Fibroblast of skin of right biceps (primary cell): Measurements from ENCODE around the gene LLCFC1.
"Not testable (repeated sequence)": the region's sequence is repeated elsewhere in the genome, so short reads cannot be mapped to it uniquely, and the experiment has no call there.

Experiments
- DNase-seq: peaks from one replicate; pipeline ENCODE4 v3.0.0-alpha.2; 2013

The LLCFC1 gene

DNA sequence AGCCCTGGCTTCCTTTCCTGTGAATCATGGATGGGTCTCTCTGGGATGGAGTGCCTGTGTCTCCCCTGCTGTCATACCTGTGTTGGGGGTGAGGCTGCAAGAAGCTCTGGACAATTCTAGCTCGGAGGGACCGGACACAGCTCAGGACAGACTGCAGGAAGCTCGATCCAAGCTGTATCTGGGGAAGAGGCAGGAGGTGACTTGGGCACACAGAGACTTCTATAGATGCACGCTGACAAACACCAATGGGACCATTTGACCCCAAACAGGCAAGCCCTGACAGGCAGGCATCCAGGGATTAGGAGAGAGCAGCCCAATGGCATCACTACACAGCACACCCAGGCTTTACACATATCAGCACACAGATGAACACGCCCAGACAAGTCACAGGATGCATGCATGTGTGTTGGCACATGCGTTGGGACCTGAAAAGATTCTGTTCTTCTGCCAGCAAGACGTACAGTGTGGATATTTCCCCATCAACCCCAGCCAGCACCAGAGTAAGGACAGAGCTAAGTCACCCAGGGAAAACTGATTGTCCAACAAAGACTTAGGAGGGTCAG is 4.5 kb downstream of the LLCFC1 start:
- DNase-seq, result no peak

DNA sequence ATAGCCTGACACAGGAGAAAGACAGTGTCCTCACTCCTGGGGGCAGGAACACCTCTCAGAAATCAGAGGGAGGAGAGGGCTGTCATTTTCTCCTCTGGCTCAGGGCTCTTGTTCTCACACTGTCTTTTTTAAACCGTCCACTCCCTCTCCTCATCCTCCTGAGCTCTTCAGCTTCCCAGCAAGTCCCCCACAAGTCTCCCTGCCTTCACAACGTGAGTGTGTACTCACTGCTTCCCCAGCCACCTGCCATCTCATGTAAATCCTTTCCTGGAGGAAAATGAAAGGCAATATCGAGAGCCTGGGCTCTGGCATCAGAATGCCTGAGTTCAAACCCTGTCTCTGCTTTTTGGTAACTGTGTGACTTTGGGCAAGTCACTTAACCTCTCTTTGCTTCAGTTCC is 5.7 kb downstream of the LLCFC1 start:
- DNase-seq, result no peak

DNA sequence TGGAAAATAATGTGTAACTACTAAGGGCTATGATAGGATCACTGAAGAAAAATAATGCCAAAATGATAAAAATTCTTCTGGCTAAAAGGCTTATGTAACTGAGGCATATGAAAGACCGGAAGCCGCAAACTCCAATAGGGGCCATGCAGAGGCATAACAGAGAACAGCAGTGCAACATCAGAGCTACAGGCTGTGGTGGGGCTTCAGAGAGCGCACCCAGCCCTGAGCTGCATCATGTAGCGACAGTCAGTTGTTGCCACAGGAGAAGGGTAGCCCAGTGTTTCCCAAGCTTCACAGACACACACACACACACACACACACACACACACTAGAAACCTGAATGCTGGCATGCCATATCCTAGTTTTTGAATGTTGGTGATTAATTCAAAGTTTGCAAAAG is 9.3 kb downstream of the LLCFC1 start:
- DNase-seq, result no peak

DNA sequence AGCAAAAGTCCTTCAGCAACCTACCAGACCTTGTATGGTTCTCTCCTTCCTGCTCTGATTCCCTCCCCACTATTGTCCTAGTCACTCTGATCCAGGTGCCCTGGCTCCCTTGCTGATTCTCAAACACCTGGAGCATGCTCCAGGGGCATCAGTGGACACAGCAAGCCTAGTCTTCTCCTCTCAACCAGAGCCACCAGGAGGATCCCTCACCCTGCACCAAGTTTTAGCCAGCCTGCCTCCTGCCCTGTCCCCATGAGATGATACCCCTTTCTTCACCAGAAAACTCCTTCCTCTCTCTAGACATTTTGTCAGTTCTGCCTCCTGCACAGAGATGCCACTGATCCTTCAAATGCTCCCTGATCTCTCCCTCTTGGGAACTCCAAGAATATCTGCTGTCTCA is 11.0 kb downstream of the LLCFC1 start:
- no peak for DNase-seq

DNA sequence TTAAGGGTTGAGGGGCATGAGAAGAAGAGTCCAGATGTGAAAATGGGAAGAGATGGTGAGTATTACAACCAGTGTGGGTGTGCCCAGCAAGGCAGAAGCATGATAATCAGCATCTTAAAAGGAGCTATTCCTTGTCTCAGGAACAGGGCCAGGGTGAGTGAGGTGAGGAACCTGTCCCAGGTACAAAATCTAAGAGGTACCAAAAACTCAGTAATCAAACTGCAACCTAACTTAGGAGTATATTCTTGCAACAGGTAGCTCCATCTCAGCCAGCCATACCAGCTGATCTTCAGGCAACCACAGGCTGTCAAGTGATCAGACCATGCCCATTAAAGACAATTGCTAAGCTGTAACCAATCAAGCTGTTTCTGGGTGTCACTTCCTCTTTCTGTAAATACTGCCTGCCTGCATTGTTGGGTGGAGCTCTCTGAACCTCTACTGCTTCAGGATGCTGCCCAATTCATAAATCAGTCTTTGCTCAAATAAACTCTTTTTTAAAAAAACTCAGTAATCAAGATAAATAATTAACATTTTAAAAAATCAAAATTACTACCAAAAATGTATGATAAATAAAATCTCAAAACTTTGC is 15.5 kb downstream of the LLCFC1 start:
- DNase-seq, result no peak

DNA sequence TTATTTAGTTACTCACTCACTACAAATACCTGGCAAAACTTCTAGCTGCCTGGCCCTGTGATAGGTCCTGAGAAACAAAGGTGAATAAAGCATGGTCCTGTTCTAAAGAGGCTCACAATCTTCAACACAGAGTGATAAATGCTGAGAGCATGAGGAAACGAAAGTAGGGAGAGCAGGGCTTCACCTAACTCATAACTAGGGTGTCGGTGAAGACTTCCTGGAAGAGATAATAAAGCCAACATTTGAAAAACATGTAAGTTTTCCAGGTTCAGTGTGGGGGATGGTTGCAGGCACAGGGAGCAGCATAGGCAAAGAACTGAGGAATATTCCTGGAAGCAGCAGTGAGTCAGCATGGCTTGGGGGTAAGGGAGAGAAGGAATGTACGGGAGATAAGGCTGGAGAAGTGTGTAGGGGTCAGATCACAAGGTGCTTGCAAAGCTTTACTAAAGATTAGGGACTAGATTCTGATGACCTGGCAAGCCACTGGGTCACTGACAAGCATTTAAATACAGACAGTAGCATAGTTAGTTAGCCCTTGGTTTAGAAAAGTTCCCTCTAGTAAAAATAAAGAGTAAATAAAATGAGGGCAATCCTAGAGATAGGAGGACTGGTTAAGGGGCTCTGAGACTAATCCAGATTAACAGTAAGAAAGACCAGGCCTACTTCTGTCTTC is 17.8 kb downstream of the LLCFC1 start:
- peak; percentile 28 for DNase-seq

DNA sequence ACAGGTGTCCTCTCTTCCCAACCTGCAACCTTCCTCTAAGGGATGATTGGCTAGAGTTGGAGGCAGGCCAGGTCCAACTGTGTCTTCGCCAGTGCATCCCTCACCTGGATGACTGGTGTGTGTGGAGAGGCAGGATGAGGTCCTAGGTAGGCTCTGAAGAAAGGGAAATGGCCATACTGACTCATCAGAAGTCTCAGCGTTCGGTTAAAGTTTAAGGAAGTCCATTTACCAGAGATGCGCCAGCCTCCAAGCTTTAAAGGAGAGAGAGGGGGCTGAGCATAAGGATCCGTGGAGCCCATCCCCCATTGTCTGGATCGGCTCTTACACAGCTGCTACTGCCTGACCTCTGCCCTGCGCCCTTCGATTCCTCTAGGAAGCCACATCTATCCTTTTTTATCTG is 18.4 kb downstream of the LLCFC1 start:
- no peak for DNase-seq

DNA sequence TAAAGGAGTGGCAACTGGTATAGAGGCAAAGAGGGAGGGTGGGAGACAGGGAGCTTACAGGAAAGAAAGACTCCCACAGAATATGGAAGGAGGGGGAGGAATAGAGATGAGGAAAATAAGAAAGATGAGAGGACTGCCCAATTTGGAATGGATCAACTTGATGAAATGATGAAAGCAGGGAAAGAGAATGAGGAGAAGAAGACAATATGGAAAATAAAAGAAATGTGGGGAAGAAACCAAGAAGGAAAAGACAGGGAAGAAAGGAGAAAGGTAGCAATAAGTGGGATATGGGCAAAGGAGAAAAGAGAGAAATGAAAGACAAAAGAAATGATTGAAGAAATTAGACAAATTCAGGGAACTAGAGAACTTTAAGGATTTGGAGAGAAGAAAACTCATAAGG is 19.9 kb downstream of the LLCFC1 start:
- DNase-seq, result no peak

DNA sequence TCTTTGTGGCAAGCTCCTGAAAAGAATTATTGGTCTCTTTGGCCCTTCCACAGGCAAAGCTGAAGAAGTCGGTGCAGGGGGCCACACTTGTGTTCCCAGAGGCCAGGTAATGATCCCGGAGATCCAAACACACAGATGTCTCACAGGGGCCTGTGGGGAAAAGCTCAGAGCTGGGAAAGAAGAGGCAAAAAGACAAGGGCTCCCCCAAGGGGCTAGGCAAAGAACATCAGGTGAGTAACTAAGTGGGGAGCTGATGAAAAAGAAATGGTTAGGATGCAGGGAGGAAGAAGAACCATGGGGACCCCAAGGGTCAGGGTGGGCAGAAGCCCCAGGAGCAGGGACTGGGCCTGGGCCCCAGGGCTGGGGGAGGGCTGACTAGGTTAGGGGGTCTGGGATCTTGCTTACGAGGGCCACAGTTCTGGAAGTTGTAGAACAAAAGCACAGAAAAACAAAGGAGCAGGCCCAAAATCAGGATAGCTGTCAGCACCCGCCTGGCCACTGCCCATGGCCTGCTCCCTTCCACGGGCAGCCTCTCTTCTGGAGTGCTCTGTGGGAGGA is 21.8 kb downstream of the LLCFC1 start:
- DNase-seq, result no peak

DNA sequence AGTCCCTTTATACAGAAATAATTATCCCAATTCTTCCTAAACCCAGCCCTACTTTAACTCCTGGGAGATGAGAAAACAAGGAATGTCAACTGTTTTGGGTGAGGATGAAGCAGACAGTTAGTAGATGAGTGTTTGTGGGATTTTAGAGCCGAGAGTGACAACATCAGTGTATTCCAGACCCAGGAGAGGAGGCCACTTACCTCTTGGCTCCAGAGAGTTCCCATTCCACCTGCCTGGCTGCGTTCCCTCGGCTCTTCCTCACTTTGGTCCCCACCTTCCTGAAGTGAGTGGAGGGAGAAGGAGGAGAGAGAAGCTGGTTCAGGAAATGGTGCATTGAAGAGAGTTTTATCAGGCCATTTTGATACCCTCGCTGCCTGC is 22.3 kb downstream of the LLCFC1 start:
- DNase-seq, result no peak

DNA sequence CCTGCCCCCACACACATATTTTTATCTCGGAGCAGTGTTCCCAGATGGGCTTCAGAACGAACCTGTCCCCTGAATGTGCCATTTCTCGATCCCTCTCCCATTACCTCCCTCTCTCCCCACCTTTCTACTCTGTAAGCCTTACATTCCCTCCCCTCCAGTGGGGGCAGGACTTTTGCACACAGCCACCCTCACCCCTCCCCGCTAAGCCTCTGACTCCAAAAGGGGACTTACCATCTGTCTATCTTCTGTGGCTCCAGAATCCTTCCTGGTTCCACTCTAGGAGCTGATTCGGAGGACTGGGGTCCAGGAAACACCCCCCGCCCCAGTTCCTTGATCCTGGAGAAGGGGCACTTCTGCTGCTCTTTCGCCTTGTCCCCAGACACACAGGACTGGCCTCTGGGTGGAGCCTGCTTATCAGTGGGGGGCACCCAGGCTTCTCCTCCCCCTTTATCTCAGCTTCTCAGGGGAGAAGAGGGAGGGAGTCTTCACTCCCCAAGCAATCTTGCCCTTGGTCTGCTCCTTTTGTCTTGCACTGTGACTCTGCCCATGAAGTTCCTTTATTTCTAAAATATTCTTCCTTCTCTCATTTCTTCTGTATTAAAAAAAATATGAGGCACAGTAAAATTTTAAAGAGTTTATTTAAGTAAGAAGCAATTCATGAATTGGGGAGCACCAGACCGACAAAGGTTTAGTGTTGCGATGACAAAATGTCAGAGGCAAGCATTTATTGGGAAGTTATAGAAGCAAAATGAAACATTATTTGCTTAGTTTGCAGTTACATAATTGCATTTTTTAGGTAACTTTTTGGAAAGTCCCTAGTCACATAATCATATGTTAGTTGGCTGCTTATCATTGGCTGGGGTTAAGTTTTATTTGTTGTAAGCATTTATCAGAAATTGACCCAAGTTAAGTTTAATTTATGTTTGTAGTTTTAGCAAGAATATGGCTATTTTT is 23.0 kb downstream of the LLCFC1 start, which contains the start of gene KEL:
Gene KEL (minus strand): TSS at position 391 of the 954 bp plus-strand sequence. CDS start 157 bp downstream, at position 234.
- DNase-seq, result no peak

DNA sequence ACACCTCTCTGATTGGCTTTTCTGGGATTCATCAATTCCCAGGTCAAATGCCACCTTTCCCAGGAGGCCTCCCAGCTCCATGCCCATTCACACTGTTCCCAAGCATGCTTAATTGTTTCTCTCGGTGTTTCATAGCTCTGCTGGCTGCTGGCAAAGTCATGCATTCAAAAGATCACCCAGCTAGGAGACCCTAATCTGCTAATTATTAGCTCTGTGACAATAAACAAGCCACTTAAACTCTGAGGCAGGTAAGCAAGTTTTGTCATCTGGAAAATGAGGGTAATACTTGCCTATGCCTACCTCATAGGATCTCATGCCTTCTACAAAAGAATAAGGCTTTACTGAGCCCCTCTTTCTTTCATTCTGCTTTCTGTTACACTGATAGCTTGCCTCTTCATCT is 23.7 kb downstream of the LLCFC1 start:
- no peak for DNase-seq

DNA sequence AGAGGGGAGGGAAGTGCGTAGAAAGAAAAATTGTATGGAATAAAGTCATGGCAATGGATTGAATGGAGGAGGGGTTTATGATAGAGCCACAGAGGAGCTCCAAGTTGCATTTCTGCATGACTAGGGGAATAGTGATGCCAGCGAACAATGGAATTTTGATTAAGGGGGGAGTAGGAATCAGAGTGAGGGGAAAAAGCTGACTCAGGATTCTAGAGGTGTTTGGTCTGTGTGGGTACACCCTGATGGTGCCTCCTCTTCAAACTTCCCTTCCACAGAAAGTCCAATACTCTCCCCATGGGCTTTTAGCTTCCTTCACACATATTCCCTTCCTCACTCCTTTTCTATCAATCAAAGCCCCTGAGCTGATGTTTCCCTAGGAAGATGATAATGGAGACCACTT is 24.7 kb downstream of the LLCFC1 start:
- DNase-seq, result no peak

DNA sequence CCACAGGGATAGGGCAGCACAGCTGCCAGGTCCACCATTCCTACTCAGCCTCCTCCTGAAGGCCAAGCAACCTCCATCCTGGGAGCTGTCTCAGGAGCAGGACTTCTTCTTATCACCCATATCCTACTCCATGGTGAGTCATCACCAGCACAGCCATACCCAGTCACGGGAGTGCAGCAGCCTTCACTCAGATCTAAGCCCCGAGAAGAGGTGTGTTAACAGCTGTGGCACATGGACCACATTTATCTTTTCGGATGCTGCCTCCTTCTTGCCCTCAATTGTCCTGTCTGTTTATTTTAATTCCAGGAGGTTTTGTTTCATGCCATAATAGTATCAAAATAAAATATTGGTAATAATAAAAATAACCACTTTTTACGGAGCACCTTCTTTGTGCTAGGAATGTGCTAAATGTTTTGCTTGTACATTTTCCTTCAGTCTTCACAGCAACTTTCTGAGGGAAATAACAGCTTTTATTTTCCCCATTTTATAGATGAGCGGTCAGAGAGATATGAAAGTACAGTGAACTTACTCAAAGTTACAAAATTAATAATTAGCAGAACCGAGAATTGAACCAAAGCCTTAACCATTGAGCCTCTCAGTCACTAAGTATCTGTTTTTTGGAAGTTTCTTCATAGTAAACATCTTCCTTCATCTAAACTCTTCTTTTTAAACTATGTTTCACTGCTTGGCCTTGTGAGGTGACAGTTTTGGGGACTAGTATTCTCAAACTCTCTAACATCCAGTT is 25.4 kb downstream of the LLCFC1 start:
- no peak for DNase-seq

DNA sequence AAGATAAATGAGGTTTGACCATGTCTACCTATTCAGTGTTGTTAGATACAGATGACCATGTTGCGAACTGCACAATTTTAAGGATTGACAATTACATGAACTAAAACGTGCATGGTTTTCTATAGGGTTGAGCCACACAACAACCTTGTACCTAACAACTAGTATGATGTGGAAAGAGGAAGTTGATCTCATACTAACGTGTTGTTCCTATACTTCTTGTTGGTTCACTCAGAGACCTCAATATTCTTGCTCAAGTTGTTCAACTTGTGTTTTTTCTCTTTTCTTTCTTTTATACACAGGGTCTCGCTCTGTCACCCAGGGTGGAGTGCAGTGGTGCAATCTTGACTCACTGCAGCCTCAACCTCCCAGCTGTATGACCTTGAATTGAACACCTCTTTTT is 28.9 kb downstream of the LLCFC1 start:
- no peak for DNase-seq

DNA sequence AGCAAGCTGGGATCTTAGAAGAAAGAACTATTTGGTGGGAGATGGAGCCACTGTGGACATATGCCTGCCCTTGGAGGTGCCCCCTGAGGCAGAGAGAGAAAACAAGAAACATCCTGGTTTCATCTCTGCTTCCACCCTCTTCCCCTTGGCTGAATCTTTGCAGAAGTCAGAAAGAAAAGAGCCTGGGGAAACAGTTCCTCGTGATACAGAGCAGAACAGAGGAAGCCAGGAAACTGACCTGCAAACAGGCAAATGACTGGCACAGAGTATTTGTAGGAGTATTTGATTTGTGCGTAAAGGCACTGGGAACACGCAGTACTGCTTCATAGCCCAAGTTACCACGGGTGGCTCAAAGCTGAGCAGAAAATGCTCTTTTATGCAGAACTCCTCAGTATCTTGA is 29.9 kb downstream of the LLCFC1 start:
- no peak for DNase-seq

DNA sequence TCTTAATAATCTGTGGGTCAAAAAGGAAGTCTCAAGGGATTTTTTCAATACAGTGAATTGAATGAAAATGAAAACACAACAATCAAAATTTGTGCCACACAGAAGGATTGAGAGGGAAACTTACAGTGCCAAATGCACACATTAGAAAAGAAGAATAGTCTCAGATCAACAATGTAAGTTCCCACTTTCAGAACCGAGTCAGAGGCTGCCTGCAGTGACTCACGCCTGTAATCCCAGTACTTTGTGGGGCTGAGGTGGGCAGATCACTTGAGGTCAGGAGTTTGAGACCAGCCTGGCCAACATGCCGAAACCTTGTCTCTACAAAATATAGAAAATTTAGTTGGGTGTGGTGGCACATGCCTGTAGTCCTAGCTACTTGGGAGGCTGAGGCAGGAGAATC is 35.3 kb downstream of the LLCFC1 start:
- DNase-seq, result no peak

DNA sequence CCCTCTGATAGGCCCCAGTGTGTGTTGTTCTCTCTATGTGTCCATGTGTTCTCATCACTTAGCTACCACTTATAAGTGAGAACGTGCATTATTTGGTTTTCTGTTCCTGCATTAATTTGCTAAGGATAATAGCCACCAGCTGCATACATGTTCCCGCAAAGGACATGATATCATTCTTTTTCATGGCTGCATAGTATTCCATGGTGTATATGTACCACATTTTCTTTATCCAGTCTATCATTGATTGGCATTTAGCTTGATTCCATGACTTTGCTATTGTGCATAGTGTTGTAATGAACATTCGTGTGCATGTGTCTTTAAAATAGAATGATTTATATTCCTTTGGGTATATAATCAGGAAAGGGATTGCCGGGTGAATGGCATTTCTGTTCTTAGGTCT is 39.1 kb downstream of the LLCFC1 start:
- DNase-seq, result not testable (repeated sequence)

DNA sequence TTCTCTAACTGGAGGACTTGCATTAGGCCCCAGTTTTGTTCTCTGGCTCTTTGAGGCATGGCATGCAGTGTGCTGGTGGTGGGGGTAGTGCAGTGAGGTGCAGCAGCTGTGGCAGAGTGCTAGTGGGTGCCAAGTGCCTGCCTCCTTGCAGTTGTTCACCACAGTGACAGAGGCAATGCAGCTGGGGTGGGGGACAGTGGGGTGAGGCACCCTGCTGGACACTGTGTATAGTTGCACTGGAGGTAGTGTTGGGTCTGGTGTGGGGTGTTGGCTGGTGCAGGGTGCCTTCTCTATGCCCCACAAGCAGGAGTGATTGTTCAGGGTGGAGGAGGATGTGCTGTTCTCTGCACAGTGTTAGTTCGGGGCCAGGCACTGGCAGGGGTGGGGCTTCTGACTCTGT is 44.5 kb downstream of the LLCFC1 start:
- DNase-seq, result no peak

DNA sequence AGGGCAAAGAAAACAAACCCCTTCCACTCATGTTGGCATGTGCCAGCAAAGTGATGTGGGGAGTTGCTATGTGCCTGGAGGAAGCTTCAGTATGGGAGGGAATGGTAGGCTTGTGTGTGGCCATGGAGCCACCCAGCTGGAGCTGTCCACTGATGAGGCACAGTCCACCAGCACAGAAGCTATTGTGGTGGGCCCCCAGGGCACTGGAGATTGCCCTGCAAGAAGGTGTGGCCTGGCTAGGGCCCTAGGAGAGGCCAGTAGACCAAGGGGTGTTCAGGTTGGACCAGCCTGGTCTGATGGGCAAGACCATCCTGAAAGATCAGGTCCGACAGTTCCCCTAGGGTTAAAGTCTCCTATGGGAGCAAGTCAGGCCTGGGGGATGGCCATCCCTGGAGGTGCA is 45.0 kb downstream of the LLCFC1 start:
- no peak for DNase-seq
